ENCODE measurements around the gene TNFRSF14.

TNFRSF14 gene

GRCh38 chr1:2523891-2524609, 32.1 kb upstream of the TNFRSF14 start:
- no peak for DNase-seq

- DNase-seq = no peak
Observed at GRCh38 chr1:2525572-2525919, 30.6 kb upstream of the TNFRSF14 start.

GRCh38 chr1:2525920-2526823, 30.0 kb upstream of the TNFRSF14 start, which contains the start of gene PANK4:
TSS of gene PANK4 (minus strand) at chr1:2526596. CDS start at chr1:2526587, 9 bp downstream.
- peak; percentile 98 for DNase-seq

- no peak for DNase-seq
Observed at GRCh38 chr1:2526824-2527555, 29.2 kb upstream of the TNFRSF14 start.

- DNase-seq = no peak
Observed at GRCh38 chr1:2527556-2527860, 28.7 kb upstream of the TNFRSF14 start.

- DNase-seq = no peak
Observed at GRCh38 chr1:2528016-2528415, 28.2 kb upstream of the TNFRSF14 start.

GRCh38 chr1:2528611-2528965, 27.6 kb upstream of the TNFRSF14 start:
- DNase-seq = no peak

GRCh38 chr1:2528966-2529783, 27.0 kb upstream of the TNFRSF14 start:
- DNase-seq = no peak

GRCh38 chr1:2529784-2530512, 26.2 kb upstream of the TNFRSF14 start, which contains the start of gene HES5:
TSS of gene HES5 (minus strand) at chr1:2530263. CDS start at chr1:2530164, 99 bp downstream.
- no peak for DNase-seq

GRCh38 chr1:2530513-2531361, 25.4 kb upstream of the TNFRSF14 start:
- DNase-seq = peak; percentile 61

GRCh38 chr1:2532485-2533160, 23.5 kb upstream of the TNFRSF14 start:
- DNase-seq = no peak

GRCh38 chr1:2533365-2533764, 22.8 kb upstream of the TNFRSF14 start:
- DNase-seq = no peak

GRCh38 chr1:2534315-2534686, 21.9 kb upstream of the TNFRSF14 start:
- DNase-seq = no peak

- DNase-seq = peak; percentile 98
Observed at GRCh38 chr1:2534687-2535441, 21.3 kb upstream of the TNFRSF14 start.

- no peak for DNase-seq
Observed at GRCh38 chr1:2535455-2535854, 20.7 kb upstream of the TNFRSF14 start.

- DNase-seq = no peak
Observed at GRCh38 chr1:2535981-2536380, 20.2 kb upstream of the TNFRSF14 start.

- DNase-seq = no peak
Observed at GRCh38 chr1:2537784-2538115, 18.4 kb upstream of the TNFRSF14 start.

GRCh38 chr1:2538376-2538775, 17.8 kb upstream of the TNFRSF14 start:
- DNase-seq = no peak

GRCh38 chr1:2538872-2539271, 17.3 kb upstream of the TNFRSF14 start:
- no peak for DNase-seq
